22Rv1 (cell line): ENCODE data around the gene KMT2B.

ENCODE experiments used
- H3K27ac ChIP-seq: fragments of 450-650 bp; 2 replicates; pipeline ENCODE4 v1.5.1; 2017
- ZFX ChIP-seq: fragments of 450-650 bp; IDR thresholded peaks from 2 replicates; pipeline ENCODE4 v1.6.1; 2017; ENCODE audit warnings: antibody characterized with exemption, borderline replicate concordance
- TF ChIP-seq, protein P1 (sequence below): fragments of 450-650 bp; IDR thresholded peaks from 2 replicates; pipeline ENCODE4 v1.5.1; 2017; ENCODE audit warnings: mild to moderate bottlenecking

Gene KMT2B

DNA sequence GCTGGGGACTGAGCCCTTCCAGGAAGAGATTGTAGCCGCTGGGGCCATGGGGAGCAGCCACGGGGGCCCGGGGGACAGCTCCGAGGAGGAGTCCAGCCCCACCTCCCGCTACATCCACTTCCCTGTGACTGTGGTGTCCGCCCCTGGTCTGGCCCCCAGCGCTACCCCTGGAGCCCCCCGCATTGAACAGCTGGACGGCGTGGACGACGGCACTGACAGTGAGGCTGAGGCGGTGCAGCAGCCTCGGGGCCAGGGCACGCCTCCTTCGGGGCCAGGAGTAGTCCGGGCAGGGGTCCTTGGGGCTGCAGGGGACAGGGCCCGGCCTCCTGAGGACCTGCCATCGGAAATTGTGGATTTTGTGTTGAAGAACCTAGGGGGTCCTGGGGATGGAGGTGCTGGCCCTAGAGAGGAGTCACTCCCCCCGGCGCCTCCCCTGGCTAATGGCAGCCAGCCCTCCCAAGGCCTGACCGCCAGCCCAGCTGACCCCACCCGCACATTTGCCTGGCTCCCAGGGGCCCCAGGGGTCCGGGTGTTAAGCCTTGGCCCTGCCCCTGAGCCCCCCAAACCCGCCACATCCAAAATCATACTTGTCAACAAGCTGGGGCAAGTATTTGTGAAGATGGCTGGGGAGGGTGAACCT lies 14.9 kb downstream of the KMT2B start:
- no peak for TF ChIP-seq ZFX
- TF ChIP-seq, protein P1, sequence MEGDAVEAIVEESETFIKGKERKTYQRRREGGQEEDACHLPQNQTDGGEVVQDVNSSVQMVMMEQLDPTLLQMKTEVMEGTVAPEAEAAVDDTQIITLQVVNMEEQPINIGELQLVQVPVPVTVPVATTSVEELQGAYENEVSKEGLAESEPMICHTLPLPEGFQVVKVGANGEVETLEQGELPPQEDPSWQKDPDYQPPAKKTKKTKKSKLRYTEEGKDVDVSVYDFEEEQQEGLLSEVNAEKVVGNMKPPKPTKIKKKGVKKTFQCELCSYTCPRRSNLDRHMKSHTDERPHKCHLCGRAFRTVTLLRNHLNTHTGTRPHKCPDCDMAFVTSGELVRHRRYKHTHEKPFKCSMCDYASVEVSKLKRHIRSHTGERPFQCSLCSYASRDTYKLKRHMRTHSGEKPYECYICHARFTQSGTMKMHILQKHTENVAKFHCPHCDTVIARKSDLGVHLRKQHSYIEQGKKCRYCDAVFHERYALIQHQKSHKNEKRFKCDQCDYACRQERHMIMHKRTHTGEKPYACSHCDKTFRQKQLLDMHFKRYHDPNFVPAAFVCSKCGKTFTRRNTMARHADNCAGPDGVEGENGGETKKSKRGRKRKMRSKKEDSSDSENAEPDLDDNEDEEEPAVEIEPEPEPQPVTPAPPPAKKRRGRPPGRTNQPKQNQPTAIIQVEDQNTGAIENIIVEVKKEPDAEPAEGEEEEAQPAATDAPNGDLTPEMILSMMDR = no peak
- H3K27ac ChIP-seq = no peak overlapping the region

DNA sequence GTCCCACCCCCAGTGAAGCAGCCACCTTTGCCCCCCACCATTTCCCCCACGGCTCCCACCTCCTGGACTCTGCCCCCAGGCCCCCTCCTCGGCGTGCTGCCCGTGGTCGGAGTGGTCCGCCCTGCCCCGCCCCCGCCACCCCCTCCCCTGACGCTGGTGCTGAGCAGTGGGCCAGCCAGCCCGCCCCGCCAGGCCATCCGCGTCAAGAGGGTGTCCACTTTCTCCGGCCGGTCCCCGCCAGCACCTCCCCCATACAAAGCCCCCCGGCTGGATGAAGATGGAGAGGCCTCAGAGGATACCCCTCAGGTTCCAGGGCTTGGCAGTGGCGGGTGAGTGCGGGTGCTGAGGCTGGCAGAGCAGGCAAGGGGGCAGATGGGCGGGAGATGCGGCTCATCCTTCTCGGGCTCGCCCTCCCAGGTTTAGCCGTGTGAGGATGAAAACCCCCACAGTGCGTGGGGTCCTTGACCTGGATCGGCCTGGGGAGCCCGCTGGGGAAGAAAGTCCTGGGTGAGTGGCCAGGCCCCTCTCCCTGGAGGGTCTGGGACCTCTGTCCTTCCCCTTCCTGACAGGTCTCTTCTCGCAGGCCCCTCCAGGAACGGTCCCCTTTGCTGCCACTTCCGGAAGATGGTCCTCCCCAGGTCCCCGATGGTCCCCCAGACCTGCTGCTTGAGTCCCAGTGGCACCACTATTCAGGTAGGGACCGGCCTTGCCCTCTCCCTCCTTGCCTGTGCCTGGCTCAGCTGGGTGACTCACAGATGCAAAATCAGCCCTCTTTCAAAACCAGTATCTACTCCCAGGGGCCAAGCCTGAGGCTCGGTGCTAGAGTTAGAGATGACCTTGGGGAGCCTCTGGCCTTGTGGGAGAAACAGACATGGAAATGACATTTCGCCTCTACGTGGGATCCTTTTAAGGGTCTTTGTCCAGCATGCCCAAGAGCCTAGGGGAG lies 15.7 kb downstream of the KMT2B start:
- no peak for TF ChIP-seq ZFX
- TF ChIP-seq, protein P1 = no peak
- H3K27ac ChIP-seq = no peak overlapping the region

DNA sequence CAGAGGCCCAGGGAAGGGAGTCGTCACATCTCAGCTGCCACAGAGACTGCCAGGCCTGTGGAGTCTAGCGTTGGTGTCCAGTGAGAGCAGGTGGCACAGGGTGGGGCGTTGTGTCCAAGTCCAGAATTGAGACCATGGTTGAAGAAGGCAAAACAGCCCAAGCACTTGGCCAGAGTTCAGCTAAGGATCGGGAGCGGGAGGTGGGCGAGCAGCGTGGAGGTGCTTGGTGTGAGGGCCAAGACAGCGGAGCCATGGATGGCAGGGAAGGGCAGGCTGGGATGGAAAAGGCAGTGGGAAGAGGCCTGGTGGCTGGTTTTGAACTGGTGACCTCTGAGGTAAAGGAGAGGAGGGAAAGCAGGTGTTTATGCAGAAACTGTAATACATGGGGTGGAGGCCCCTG lies 16.5 kb downstream of the KMT2B start:
- TF ChIP-seq, protein P1 = no peak
- no peak for TF ChIP-seq ZFX
- no peak overlapping the region for H3K27ac ChIP-seq

DNA sequence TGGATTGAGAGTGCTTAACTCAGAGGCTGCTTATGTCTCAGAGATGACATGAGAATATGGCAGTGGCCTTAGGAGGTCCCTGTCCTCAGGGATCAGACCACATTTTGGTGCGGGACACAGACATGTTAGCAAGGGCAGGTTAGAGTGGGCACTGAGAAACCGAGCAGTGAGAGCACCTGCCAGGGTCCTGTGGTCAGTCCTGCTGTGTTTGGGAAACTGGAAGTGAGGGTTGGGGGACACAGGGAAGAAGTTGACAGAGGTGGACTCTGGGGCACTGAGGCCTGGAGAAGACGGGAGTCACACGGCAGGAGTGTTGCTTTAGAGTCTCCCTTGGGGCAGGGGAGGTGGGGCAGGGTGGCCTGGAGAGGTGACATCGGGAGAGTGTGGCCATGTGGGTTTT lies 17.1 kb downstream of the KMT2B start:
- TF ChIP-seq ZFX = no peak
- TF ChIP-seq, protein P1 = no peak

DNA sequence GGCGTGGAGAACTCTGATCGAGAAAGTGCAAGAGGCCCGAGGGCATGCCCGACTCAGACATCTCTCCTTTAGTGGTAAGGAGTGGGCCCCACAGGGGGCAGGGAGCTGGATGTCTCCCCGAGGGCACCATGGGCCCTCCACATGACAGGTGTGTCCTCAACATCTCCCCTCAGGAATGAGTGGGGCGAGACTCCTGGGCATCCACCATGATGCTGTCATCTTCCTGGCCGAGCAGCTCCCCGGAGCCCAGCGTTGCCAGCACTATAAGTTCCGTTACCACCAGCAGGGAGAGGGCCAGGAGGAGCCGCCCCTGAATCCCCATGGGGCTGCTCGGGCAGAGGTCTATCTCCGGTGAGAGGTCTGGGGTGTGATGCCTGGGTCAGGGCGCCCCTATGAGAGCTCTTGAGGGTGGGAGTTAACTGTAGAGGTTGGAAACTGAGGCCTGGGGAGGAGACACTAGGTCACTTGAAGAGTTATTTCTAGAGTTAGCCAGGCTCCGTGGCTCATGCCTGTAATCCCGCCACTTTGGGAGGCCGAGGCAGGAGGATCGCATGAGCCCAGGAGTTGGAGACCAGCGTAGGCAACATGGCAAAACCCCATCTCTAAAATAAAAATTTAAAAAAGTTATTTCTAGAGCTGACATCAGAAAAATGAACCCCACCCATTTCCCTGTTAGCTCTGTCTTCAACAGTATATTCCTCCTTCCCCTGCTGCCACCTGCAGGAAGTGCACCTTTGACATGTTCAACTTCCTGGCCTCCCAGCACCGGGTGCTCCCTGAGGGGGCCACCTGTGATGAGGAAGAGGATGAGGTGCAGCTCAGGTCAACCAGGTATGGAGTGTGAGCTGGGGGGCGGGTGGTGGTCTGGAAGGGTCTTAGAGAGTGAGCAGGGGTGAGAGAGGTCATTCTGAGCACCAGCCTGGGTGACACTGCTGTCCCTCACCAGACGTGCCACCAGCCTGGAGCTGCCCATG lies 19.4 kb downstream of the KMT2B start:
- no peak for TF ChIP-seq ZFX
- TF ChIP-seq, protein P1 = no peak; the same call in 1 of the 2 replicates
- H3K27ac ChIP-seq = no peak overlapping the region

More for the DNA sequence above, 17.1 kb downstream of the KMT2B start:
- no peak overlapping the region for H3K27ac ChIP-seq

DNA sequence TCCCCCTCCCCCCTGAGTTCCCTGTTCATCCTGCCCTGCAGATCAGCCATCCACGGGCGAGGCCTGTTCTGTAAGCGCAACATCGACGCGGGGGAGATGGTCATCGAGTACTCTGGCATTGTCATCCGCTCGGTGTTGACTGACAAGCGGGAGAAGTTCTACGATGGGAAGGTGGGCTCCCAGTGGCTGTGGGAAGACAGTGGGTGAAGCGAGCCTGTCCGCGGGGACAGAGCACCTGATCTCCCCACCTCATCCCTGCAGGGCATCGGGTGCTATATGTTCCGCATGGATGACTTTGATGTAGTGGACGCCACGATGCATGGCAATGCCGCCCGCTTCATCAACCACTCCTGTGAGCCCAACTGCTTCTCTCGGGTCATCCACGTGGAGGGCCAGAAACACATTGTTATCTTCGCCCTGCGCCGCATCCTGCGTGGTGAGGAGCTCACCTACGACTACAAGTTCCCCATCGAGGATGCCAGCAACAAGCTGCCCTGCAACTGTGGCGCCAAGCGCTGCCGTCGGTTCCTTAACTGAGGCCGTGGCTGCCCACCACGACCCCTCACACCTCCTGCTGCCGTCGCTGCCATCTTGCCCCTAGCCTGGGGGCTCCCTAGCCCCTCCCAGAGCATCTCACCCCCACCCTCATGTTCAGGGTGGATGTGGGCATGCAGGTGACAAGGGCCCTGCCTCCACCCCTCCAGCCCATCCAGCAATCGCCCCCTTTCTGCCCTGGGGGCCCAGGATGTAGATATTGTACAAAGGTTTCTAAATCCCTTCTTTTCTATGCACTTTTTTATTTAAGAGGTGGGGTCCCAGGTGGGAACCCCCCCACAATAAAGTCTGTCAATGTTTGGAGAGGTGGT lies 20.5 kb downstream of the KMT2B start:
- TF ChIP-seq ZFX = no peak
- TF ChIP-seq, protein P1 = no peak
- H3K27ac ChIP-seq = peak overlapping the region; percentile 90
